Esophagus muscularis mucosa (tissue), 4 donors: ENCODE data around the gene SLC26A2. TPM values are rescaled to one million over a fixed set of nuclear protein-coding genes. Genes with fewer than 3 reads are reported as not detected.

Experiments
- DNase-seq: peaks from one replicate; pipeline ENCODE4 v3.0.0-alpha.2; 2017; ENCODE audit errors: extremely low spot score
- H3K27ac ChIP-seq, 4 donors: fragments of 200-600 bp; sonication (generic); replicated peaks in 1 of 4; 1 replicate in 3 of 4; 2 replicates in 1 of 4; pipeline ENCODE4 v1.5.1; 2016 to 2019; ENCODE audit warnings: mild to moderate bottlenecking in 1 of 4
- H3K27me3 ChIP-seq, 4 donors: fragments of 200-600 bp; sonication (generic); one replicate each; pipeline versions ENCODE4 v1.5.1 to v1.6.0; 2016 to 2019
- H3K36me3 ChIP-seq, 4 donors: fragments of 200-600 bp; sonication (generic); one replicate each; pipeline ENCODE4 v1.5.1; 2016 to 2019
- H3K4me1 ChIP-seq, 4 donors: fragments of 200-600 bp; sonication (generic); one replicate each; pipeline ENCODE4 v1.5.1; 2016 to 2019
- H3K4me3 ChIP-seq, 4 donors: fragments of 200-600 bp; sonication (generic); 1 replicate in 2 of 4; 2 replicates in 2 of 4; pipeline ENCODE4 v1.5.1; 2016 to 2019; ENCODE audit warnings: mild to moderate bottlenecking in 4 of 4, moderate library complexity in 1 of 4
- H3K9me3 ChIP-seq, 4 donors: fragments of 200-600 bp; sonication (generic); 1 replicate in 3 of 4; 2 replicates in 1 of 4; pipeline ENCODE4 v1.5.1; 2016 to 2019
- EP300 ChIP-seq: sonication (generic); formaldehyde crosslinking; IDR thresholded peaks from one replicate; pipeline ENCODE4 v1.6.1; 2017; ENCODE audit warnings: antibody characterized with exemption
- POLR2A ChIP-seq: fragments of 450-650 bp; IDR thresholded peaks from one replicate; pipeline ENCODE4 v1.6.1; 2017; ENCODE audit warnings: antibody characterized with exemption, moderate library complexity, mild to moderate bottlenecking, low read depth
- POLR2AphosphoS5 ChIP-seq, 2 donors: sonication (generic); formaldehyde crosslinking; IDR thresholded peaks; one replicate each; pipeline ENCODE4 v1.6.1; 2017; ENCODE audit warnings: antibody characterized with exemption in 2 of 2
- WGBS: methylation state at CpG from one replicate; pipeline ENCODE4 v1.1.5; 2018; 5-methylcytosine and 5-hydroxymethylcytosine counted together
- intact Hi-C: fragments of 100-400 bp; cut with DNase I; formaldehyde crosslinking; loops from one replicate; pipeline ENCODE4 v1.15.1; 2023
- total RNA-seq, 4 donors: library from RNA; depleted of rRNA; stranded (reverse); fragments of >200 nt; gene quantifications; one replicate each; pipeline versions ENCODE4 v1.1.0 to v1.2.1, GENCODE V29; 2016
- TF ChIP-seq, protein P1 (sequence below), 3 experiments: fragments of 200-600 bp in 2 of 3; fragments of 450-650 bp in 1 of 3; sonication (generic) in 2 of 3; IDR thresholded peaks; one replicate each; pipeline ENCODE4 v1.5.1; 2017 to 2019; ENCODE audit warnings: antibody characterized with exemption in 3 of 3, mild to moderate bottlenecking in 2 of 3, moderate library complexity in 1 of 3

SLC26A2 gene
- total RNA-seq, 4 donors from 2014 or later, result 7.9 to 9.2 (median 8.0) TPM

DNA sequence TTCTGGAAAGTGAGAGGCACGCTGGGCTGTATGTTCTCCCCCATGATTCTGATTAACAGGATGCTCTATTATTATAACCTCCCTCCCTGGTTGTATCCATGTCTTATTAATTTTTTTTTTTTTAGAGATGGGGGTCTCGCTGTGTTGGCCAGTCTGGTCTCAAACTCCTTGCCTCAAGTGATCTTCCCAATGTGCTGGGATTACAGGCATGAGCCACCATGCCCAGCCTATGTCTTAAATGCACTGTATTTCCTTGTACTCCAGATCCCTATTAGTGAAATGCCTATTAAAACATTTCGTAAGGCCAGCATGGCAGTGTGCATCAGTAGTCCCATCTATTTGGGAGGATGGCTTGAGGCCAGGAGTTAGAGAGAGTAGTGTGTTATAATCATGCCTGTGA, 32.9 kb downstream of the SLC26A2 start:
- Histone ChIP-seq H3K4me3 (no peak overlapping the region), H3K27me3 (no peaks in the 10 kb centered on the region), H3K36me3 (peaks cover 5 to 22% (median 17%) of the 10 kb centered on the region in 4 donors), H3K4me1 (peaks cover 0 to 3% (median under 1%) of the 10 kb centered on the region in 4 donors), H3K27ac (no peak overlapping the region), H3K9me3 (no peaks in the 10 kb centered on the region)
- DNase-seq, result no peak
- intact Hi-C loops, result loop anchor here (5.0 kb wide), 1 partner anchor 156 kb away; no protein-coding TSS in a partner anchor
- WGBS, result 96% methylated on average over 3 of the region's 3 CpGs
- no peak for TF ChIP-seq POLR2AphosphoS5 (IDR thresholded peaks at IDR 0.05)
- no peak for TF ChIP-seq POLR2A
- TF ChIP-seq, protein P1, sequence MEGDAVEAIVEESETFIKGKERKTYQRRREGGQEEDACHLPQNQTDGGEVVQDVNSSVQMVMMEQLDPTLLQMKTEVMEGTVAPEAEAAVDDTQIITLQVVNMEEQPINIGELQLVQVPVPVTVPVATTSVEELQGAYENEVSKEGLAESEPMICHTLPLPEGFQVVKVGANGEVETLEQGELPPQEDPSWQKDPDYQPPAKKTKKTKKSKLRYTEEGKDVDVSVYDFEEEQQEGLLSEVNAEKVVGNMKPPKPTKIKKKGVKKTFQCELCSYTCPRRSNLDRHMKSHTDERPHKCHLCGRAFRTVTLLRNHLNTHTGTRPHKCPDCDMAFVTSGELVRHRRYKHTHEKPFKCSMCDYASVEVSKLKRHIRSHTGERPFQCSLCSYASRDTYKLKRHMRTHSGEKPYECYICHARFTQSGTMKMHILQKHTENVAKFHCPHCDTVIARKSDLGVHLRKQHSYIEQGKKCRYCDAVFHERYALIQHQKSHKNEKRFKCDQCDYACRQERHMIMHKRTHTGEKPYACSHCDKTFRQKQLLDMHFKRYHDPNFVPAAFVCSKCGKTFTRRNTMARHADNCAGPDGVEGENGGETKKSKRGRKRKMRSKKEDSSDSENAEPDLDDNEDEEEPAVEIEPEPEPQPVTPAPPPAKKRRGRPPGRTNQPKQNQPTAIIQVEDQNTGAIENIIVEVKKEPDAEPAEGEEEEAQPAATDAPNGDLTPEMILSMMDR (IDR thresholded peaks at IDR 0.05), result no peak
- no peak for TF ChIP-seq EP300

DNA sequence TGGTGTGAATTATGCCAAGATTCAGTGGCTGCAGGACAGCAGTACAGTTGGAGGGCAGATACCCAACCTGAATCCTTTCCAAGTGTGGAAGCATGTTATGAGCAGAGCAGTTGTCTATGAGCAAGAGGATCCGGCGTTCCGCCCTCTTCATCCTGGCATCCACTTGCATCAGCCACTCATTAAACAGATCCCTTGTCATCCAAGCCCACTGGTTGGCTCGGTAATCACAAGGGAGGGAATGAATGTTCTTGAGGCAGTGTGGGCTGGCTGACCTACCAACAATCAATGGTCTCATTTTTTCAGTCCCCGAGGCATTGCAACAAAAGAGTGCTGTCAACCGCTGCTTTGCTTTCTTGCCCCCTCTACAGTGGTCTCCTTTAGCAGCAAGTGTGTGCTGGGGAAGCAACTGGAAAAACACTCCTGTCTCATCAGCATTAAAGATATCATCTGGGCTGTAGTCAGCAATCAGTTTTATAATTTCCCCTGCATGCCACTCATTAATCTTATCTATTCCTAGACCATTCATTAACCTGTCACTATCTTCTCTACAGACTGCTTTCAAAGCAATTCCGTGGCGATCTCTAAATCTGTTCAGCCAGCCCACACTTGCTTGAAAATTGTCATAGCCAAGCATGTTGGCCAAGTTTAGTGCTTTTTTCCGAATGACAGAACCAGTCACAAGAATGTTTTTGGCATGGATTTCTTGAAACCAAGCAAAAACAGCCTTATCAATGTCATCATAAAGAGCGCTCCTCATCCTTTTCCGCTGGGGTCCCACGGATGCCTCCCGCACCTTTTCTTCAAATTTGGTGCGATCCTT, 35.0 kb downstream of the SLC26A2 start:
- WGBS, result 93% methylated on average over 11 of the region's 14 CpGs
- peaks cover 5 to 22% (median 17%) of the 10 kb centered on the region in 4 donors for H3K36me3 ChIP-seq
- no peak for DNase-seq
- H3K4me1 ChIP-seq, result peaks cover 10 to 17% (median 13%) of the 10 kb centered on the region in 4 donors
- no peaks in the 10 kb centered on the region for H3K27me3 ChIP-seq
- no peaks in the 10 kb centered on the region for H3K9me3 ChIP-seq
- no peak overlapping the region for H3K4me3 ChIP-seq
- no peak overlapping the region for H3K27ac ChIP-seq
- intact Hi-C loops, result no loop called here
- TF ChIP-seq POLR2A (no peak), POLR2AphosphoS5 (IDR thresholded peaks at IDR 0.05) (no peak), EP300 (no peak)
- TF ChIP-seq, protein P1 (IDR thresholded peaks at IDR 0.05), result no peak

DNA sequence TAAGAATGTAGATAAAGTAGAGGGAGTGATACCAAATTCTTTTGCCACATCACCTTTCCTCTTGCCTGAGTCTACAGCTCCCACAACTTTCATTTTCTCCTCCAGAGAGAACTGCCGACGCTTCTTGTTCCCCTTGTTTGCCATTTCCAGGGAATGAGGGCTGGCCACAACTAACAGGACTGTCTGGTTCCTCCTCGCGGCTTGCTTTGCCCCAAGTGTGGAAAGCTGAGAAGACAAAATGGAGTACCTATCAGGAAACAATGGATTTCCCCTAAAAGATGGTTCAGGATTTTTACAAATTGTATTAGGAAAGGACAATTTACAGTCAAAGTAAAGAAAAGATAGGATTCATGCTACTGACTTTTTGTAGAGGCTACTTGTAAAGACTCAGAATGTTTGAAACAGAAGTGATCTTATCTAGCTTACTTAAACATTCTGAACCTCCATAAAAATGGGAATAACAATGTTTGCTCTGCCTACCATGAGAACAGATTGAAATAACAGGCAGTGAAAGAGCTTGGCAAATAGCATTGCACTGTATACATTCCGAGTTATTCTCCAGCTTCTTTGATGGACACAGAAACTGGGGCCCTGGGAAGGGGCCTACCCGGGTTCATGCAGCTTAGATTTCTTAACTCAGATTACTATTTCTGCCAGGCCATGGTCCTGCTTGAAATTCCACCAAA, 35.8 kb downstream of the SLC26A2 start:
- H3K27me3 ChIP-seq, result no peaks in the 10 kb centered on the region
- TF ChIP-seq POLR2AphosphoS5 (IDR thresholded peaks at IDR 0.05), result no peak
- no peak for TF ChIP-seq EP300
- no peak for TF ChIP-seq POLR2A
- TF ChIP-seq, protein P1 (IDR thresholded peaks at IDR 0.05), result no peak
- no peak overlapping the region for H3K27ac ChIP-seq
- H3K9me3 ChIP-seq, result no peaks in the 10 kb centered on the region
- H3K4me1 ChIP-seq, result peaks cover 11 to 20% (median 14%) of the 10 kb centered on the region in 4 donors
- intact Hi-C loops, result no loop called here
- DNase-seq, result no peak
- H3K36me3 ChIP-seq, result peaks cover 5 to 22% (median 17%) of the 10 kb centered on the region in 4 donors
- WGBS, result 86% methylated on average over 6 of the region's 6 CpGs
- H3K4me3 ChIP-seq, result no peak overlapping the region

DNA sequence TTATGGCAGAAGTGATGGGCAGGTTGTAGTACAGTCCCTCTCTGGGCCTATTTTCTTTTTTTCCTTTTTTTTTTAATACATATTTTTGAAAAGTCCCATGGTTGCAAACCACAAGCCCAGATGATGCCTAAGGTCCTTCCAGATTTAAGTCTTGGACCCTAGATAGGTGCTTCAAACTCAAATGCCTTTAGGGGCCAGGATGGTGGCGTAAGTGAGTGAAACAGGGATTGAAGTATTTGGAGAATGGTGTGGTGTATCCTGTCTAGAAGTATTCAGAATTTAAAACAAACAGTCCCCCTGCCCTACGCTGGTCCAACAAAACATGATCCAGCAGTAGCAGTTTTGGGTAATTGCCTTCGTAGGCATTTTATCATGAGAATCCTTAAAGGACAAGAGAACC, 37.7 kb downstream of the SLC26A2 start:
- no peak overlapping the region for H3K27ac ChIP-seq
- intact Hi-C loops, result no loop called here
- H3K4me3 ChIP-seq, result no peak overlapping the region
- peaks cover 24 to 39% (median 33%) of the 10 kb centered on the region in 4 donors for H3K4me1 ChIP-seq
- H3K27me3 ChIP-seq, result no peaks in the 10 kb centered on the region
- WGBS, result 99% methylated on average over 3 of the region's 3 CpGs
- peaks cover 5 to 22% (median 17%) of the 10 kb centered on the region in 4 donors for H3K36me3 ChIP-seq
- no peak for DNase-seq
- H3K9me3 ChIP-seq, result no peaks in the 10 kb centered on the region
- no peak for TF ChIP-seq POLR2A
- TF ChIP-seq, protein P1 (IDR thresholded peaks at IDR 0.05), result no peak
- no peak for TF ChIP-seq POLR2AphosphoS5 (IDR thresholded peaks at IDR 0.05)
- no peak for TF ChIP-seq EP300
